Immature natural killer cell (primary cell): ENCODE results near the gene MAP3K3. TPM values are rescaled to one million over a fixed set of nuclear protein-coding genes. Genes with fewer than 3 reads are reported as not detected.

Source experiments
- DNase-seq, 3 donors: peaks; one replicate each; pipeline ENCODE4 v3.0.0; 2022; ENCODE audit warnings: mixed read lengths in 1 of 3
- H3K27ac Mint-ChIP-seq, 6 donors: one replicate each; pipeline ENCODE4 v1.8.0; 2020; ENCODE audit warnings: mixed read lengths in 6 of 6, mild to moderate bottlenecking in 5 of 6, inconsistent platforms in 4 of 6, moderate library complexity in 3 of 6
- H3K27me3 Mint-ChIP-seq, 3 donors: one replicate each; pipeline ENCODE4 v1.8.0; 2020 to 2021; ENCODE audit warnings: low read depth in 3 of 3, mild to moderate bottlenecking in 3 of 3, mixed read lengths in 3 of 3, moderate library complexity in 3 of 3, inconsistent platforms in 1 of 3
- H3K36me3 Mint-ChIP-seq, 3 donors: one replicate each; pipeline ENCODE4 v1.8.0; 2020; ENCODE audit warnings: mixed read lengths in 3 of 3, inconsistent platforms in 2 of 3, mild to moderate bottlenecking in 2 of 3
- H3K4me1 Mint-ChIP-seq, 2 donors: one replicate each; pipeline ENCODE4 v1.8.0; 2020; ENCODE audit warnings: inconsistent platforms in 2 of 2, mild to moderate bottlenecking in 2 of 2, mixed read lengths in 2 of 2, moderate library complexity in 1 of 2
- H3K4me3 Mint-ChIP-seq, 5 donors: one replicate each; pipeline ENCODE4 v1.8.0; 2020; ENCODE audit warnings: mild to moderate bottlenecking in 5 of 5, mixed read lengths in 5 of 5, inconsistent platforms in 3 of 5, moderate library complexity in 3 of 5
- H3K9me3 Mint-ChIP-seq, 6 donors: one replicate each; pipeline ENCODE4 v1.8.0; 2020; ENCODE audit warnings: mild to moderate bottlenecking in 6 of 6, mixed read lengths in 6 of 6, inconsistent platforms in 4 of 6, moderate library complexity in 3 of 6
- polyA plus RNA-seq, 3 donors: library from polyadenylated mRNA; unstranded; fragments of 300-500 nt; fragmentation: Illumina TruSeq; gene quantifications; one replicate each; pipeline ENCODE4 v1.2.3, GENCODE V29; 2021

Gene MAP3K3
- polyA plus RNA-seq, 3 donors from 2014 or later = 21.4 to 40.4 (median 31.9) TPM

GRCh38 chr17:63694950-63695773, 72.9 kb downstream of the MAP3K3 start:
- H3K9me3 Mint-ChIP-seq = no peaks in the 10 kb centered on the region
- H3K27me3 Mint-ChIP-seq = peaks cover 25 to 49% (median 27%) of the 10 kb centered on the region in 3 donors
- peak overlapping the region; percentile 42 to 97 (median 55) for H3K4me3 Mint-ChIP-seq
- DNase-seq = peak in 1 of 3 donors; percentile 22
- H3K4me1 Mint-ChIP-seq = peaks cover 50 to 56% of the 10 kb centered on the region in 2 donors
- H3K36me3 Mint-ChIP-seq = peaks cover 3 to 22% (median 4%) of the 10 kb centered on the region in 3 donors
- peak overlapping the region; percentile 80 to 99 (median 90) for H3K27ac Mint-ChIP-seq

DNA sequence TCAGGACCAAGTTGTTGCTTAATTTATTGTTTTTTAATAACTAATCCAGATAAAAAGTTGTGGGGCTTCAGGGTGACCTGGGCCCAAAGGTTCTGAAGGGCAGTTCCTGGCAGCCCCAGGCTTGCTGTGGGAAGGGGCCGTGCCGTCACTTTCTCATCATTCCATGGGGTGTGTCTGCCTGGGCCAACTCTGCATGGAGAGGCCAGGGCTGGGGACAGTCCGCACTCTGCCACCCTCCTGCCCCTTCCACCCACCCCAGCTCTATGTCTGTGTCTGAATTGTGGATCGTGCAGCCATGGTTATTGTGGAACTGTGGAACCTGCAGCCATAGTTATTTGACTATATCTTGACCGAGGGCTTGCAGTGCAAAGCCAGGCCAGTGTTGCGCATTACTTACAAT, 73.7 kb downstream of the MAP3K3 start:
- H3K27me3 Mint-ChIP-seq = peaks cover 27 to 49% (median 29%) of the 10 kb centered on the region in 3 donors
- H3K36me3 Mint-ChIP-seq = peaks cover 3 to 16% (median 4%) of the 10 kb centered on the region in 3 donors
- no peak for DNase-seq
- H3K4me3 Mint-ChIP-seq = peak overlapping the region; percentile 96 to 99 (median 97)
- no peaks in the 10 kb centered on the region for H3K9me3 Mint-ChIP-seq
- H3K27ac Mint-ChIP-seq = peak overlapping the region; percentile 92 to 99 (median 98)
- H3K4me1 Mint-ChIP-seq = peaks cover 50 to 56% of the 10 kb centered on the region in 2 donors

DNA sequence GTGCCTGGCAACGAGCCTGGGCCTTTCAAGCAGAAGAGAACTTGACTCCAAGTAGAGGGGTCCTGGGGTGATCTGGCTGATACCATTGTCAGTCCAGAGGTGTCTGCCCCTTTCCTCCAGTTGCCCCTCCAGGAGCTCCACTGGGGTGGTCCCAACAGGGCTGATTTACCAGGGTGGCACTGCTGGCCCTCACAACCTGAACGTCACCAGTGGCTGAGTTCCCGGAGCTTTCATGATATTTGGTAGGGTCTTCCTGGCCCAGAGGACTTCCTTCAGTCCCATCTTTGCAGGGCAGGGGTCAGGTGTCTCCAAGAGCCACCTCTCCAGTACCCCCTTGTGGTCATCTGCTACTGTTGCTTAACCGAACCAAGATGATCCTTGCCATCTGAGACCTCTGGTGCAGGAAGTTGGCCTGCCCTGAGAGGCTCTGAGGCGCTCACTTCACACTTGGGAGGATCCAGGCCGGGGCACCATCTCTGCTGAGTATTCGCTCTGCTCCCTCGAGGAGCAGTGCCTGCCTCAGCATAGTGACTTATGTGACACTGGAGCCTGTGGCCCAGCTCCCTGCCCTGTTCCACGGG, 74.3 kb downstream of the MAP3K3 start:
- Mint-ChIP-seq H3K4me1 (peaks cover 55 to 61% of the 10 kb centered on the region in 2 donors), H3K27me3 (peaks cover 33 to 50% (median 33%) of the 10 kb centered on the region in 3 donors), H3K27ac (peak overlapping the region; percentile 92 to 99 (median 98)), H3K4me3 (peak overlapping the region; percentile 96 to 99 (median 97)), H3K9me3 (no peaks in the 10 kb centered on the region), H3K36me3 (peaks cover 3 to 16% (median 4%) of the 10 kb centered on the region in 3 donors)
- peak; percentile 51 to 52 (median 52) for DNase-seq

DNA sequence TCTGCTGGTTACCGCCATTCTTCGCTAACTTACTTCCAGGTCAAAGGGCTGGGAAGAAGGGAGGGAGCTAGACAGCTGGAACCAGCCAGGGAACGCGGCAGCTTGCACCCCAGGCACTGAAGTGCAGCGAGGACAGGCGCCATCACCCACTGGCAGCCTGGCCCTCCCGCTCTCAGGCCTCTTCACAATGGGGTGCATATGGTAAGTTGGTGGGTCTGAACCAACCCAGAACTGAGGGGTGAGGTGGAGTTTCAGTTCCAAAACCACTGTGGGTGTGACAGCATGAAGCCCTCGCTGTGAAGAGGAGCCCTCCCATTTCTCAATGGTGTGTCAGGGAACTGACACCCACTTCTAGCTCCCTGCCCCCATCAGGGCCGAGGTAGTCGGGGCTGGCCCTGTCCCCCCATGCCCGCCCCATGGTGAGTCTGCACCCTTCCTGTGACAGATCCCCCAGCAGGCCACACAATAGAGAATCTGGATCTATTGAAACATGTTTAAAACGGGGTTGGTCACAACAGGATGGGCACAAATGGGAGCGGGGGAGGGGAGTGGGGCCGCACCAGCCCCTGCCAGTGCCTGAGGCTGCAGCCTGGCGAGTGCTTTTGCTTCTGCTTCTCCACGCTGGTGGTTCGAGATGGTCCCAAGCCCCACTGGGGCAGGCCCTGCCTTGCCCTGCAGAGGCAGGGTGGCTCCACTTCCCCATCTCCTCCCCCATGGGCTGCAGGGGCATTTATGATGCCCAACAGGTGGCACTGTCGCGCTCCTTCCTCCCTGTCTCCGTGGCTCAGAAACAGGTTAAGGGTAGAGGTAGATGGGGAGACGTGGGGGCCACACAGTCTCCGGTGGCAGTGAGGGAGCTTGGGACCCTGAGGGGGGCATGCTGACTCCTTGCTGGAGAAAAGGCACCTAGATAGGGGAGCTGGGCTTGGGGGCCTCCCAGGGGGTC, 75.4 kb downstream of the MAP3K3 start:
- DNase-seq = peak; percentile 82 to 87 (median 85)
- Mint-ChIP-seq H3K4me1 (peaks cover 66 to 69% of the 10 kb centered on the region in 2 donors), H3K9me3 (no peaks in the 10 kb centered on the region), H3K27me3 (peaks cover 39 to 53% (median 40%) of the 10 kb centered on the region in 3 donors), H3K36me3 (peaks cover 3 to 16% (median 4%) of the 10 kb centered on the region in 3 donors), H3K27ac (peak overlapping the region; percentile 92 to 99 (median 98)), H3K4me3 (peak overlapping the region; percentile 96 to 99 (median 97))

GRCh38 chr17:63698381-63698885, 76.2 kb downstream of the MAP3K3 start:
- Mint-ChIP-seq H3K27me3 (peaks cover 39 to 53% (median 40%) of the 10 kb centered on the region in 3 donors), H3K4me1 (peaks cover 68 to 69% of the 10 kb centered on the region in 2 donors), H3K27ac (peak overlapping the region; percentile 92 to 99 (median 98)), H3K4me3 (peak overlapping the region; percentile 96 to 99 (median 97)), H3K9me3 (no peaks in the 10 kb centered on the region), H3K36me3 (peaks cover 3 to 18% (median 4%) of the 10 kb centered on the region in 3 donors)
- DNase-seq = peak in 2 of 3 donors; percentile 12 to 33

- peaks cover 70 to 73% of the 10 kb centered on the region in 2 donors for H3K4me1 Mint-ChIP-seq
- peaks cover 3 to 22% (median 9%) of the 10 kb centered on the region in 3 donors for H3K36me3 Mint-ChIP-seq
- H3K4me3 Mint-ChIP-seq = peak overlapping the region; percentile 96 to 99 (median 97)
- DNase-seq = peak; percentile 93 to 95 (median 94)
- peak overlapping the region; percentile 92 to 99 (median 97) for H3K27ac Mint-ChIP-seq
- H3K27me3 Mint-ChIP-seq = peaks cover 39 to 52% (median 40%) of the 10 kb centered on the region in 3 donors
- H3K9me3 Mint-ChIP-seq = no peaks in the 10 kb centered on the region
These were observed 76.8 kb downstream of the MAP3K3 start for GRCh38 chr17:63698886-63699637.

GRCh38 chr17:63699638-63700527, 77.7 kb downstream of the MAP3K3 start, which contains the start of gene LIMD2:
TSS of gene LIMD2 (minus strand) at chr17:63700125. CDS start at chr17:63699298, 827 bp downstream.
- Mint-ChIP-seq H3K9me3 (no peaks in the 10 kb centered on the region), H3K4me3 (peak within 1 kb of the TSS; percentile 92 to 99 (median 97)), H3K27ac (peak within 1 kb of the TSS; percentile 91 to 99 (median 96)), H3K36me3 (peaks cover 3 to 22% (median 9%) of the 10 kb centered on the region in 3 donors), H3K27me3 (peaks cover 39 to 45% (median 39%) of the 10 kb centered on the region in 3 donors), H3K4me1 (peaks cover 67 to 69% of the 10 kb centered on the region in 2 donors)
- peak; percentile 79 to 84 (median 84) for DNase-seq

DNA sequence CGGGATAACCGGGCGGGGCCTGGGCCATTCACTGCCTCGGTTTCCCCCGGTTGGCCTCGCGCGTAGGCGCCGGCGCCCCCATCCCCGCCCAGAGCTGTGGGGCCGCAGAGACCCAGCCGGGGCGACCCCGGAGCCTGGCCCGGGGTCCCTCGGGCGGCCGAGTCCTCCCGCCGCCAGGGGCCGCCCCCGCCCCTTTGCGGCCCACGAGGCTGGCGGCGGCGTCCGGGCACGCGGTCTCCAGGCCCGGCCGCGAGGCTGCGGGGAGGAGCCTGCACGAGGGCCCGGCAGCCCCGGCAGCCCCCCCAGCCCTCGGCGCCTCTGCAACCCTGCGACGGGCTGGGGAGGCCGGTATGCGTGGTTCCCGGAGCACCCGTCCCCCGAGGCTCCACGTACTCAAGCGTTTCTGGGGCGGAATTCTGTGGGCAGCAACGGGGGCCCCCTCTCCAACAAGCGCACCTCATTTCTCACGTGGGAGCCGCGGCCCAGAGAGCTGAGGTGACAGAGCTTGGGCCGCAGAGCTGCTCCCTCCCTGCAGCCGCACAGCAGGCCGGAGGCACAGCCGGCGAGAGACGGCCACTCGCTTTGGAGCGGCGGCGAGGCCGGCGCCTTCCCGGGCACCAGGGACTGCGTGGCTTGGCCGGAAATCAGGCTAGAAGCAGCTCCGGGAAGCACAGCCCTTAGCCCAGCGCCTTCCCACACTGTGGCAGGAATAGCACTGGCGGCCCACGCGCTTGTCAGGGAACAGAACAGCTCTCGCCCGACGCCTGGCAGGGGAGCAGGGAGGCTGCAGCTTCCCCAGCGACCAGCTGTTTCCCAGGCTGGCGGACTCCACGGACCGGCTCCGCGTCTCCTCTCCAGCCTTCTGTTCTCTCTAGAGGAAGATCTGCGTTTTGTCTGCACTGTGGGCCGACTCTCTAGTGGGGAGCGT, 78.6 kb downstream of the MAP3K3 start:
- Mint-ChIP-seq H3K4me3 (peak overlapping the region; percentile 90 to 95 (median 92)), H3K27ac (peak overlapping the region; percentile 91 to 99 (median 96)), H3K36me3 (peaks cover 3 to 26% (median 9%) of the 10 kb centered on the region in 3 donors), H3K27me3 (peaks cover 36 to 40% (median 37%) of the 10 kb centered on the region in 3 donors), H3K9me3 (no peaks in the 10 kb centered on the region), H3K4me1 (peaks cover 67 to 69% of the 10 kb centered on the region in 2 donors)
- peak; percentile 78 to 81 (median 80) for DNase-seq

DNA sequence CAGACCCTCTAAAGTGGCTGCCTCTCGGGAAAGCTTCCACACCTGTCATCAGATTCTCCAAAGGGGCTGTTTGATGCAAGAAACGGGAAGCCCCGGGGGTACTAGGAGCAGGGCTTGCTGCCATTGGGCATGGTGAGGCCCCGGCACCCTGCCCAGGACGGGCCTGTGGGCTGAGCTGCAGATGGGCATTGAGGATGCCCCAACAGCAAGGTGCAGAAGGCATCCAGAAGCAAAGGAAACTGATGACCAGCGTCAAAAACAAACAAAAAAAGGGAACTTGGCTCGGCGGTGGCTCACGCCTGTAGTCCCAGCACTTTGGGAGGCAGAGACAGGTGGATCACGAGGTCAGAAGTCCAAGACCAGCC, 79.2 kb downstream of the MAP3K3 start:
- H3K27ac Mint-ChIP-seq = peak overlapping the region; percentile 91 to 99 (median 96)
- peak overlapping the region; percentile 90 to 95 (median 92) for H3K4me3 Mint-ChIP-seq
- no peaks in the 10 kb centered on the region for H3K9me3 Mint-ChIP-seq
- DNase-seq = no peak
- peaks cover 3 to 21% (median 9%) of the 10 kb centered on the region in 3 donors for H3K36me3 Mint-ChIP-seq
- peaks cover 31 to 43% (median 33%) of the 10 kb centered on the region in 3 donors for H3K27me3 Mint-ChIP-seq
- H3K4me1 Mint-ChIP-seq = peaks cover 67 to 69% of the 10 kb centered on the region in 2 donors

DNA sequence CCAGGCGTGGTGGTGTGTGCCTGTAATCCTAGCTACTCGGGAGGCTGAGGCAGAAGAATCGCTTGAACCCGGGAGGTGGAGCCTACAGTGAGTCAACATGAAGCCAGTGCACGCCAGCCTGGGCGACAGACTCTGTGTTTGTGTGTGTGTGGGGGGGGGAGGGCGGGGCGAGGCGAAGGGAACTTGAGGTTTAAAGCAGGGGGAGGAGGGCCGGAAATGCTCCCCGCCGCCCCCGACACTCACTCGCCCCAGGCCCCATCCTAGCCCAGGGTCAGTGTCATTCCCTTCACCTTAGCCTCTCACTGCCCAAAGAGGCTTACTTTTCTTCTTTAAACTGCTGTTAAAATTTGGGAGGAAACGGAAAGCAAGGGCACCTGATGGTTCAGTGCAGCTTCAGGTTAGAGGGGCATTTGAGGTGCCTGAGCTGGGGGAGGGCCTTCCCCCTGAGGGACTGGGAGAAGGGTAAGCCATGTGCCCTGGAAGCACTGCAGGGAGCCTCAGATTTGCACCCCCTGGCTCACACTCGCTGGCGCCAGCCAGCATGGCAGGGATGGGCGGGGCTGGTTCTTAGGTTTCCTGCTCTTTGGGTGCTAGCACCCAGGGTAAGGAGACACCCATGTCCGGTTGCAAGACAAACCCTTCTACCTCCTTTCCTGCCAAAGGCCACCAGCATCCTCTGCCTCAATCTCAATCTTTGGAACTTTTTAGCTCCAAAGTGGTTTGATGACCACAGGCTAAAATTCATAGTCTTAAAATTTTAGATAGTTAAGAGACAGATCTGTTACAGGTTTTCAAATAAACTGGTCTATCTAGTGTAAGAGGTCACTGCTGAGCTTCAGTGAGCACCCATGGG, 79.9 kb downstream of the MAP3K3 start:
- Mint-ChIP-seq H3K27ac (peak overlapping the region; percentile 91 to 99 (median 96)), H3K4me3 (peak overlapping the region; percentile 90 to 95 (median 92)), H3K27me3 (peaks cover 29 to 43% (median 29%) of the 10 kb centered on the region in 3 donors), H3K36me3 (peaks cover 3 to 18% (median 9%) of the 10 kb centered on the region in 3 donors), H3K4me1 (peaks cover 67 to 69% of the 10 kb centered on the region in 2 donors), H3K9me3 (no peaks in the 10 kb centered on the region)
- DNase-seq = peak; percentile 76 to 79 (median 79)
